Breast epithelium (tissue), 4 donors: ENCODE data around the gene RNF11. TPM values are rescaled to one million over a fixed set of nuclear protein-coding genes. Genes with fewer than 3 reads are reported as not detected.

Source experiments
- DNase-seq, 2 donors: peaks; one replicate each; pipeline ENCODE4 v3.0.0-alpha.2; 2019; ENCODE audit warnings: low spot score in 2 of 2
- H3K27ac ChIP-seq, 2 donors: fragments of 200-600 bp; sonication (generic) in 1 of 2; one replicate each; pipeline ENCODE4 v1.5.1; 2016 to 2019; ENCODE audit warnings: mild to moderate bottlenecking in 1 of 2
- H3K27me3 ChIP-seq, 2 donors: fragments of 200-600 bp; sonication (generic) in 1 of 2; one replicate each; pipeline versions ENCODE4 v1.5.1 to v1.6.0; 2017 to 2019; ENCODE audit warnings: control low read depth in 1 of 2, mild to moderate bottlenecking in 1 of 2
- H3K36me3 ChIP-seq: fragments of 200-600 bp; one replicate; pipeline ENCODE4 v1.5.1; 2019
- H3K4me1 ChIP-seq, 2 donors: fragments of 200-600 bp; sonication (generic); one replicate each; pipeline ENCODE4 v1.5.1; 2016 to 2019; ENCODE audit warnings: control low read depth in 1 of 2
- H3K4me3 ChIP-seq, 3 donors: fragments of 200-600 bp; sonication (generic); 1 replicate in 2 of 3; 2 replicates in 1 of 3; pipeline ENCODE4 v1.5.1; 2016 to 2019; ENCODE audit warnings: mild to moderate bottlenecking in 3 of 3, moderate library complexity in 2 of 3
- H3K9me3 ChIP-seq, 2 donors: fragments of 200-600 bp; sonication (generic) in 1 of 2; one replicate each; pipeline ENCODE4 v1.5.1; 2016 to 2019; ENCODE audit warnings: control low read depth in 1 of 2
- POLR2A ChIP-seq: fragments of 450-650 bp; IDR thresholded peaks from one replicate; pipeline ENCODE4 v1.6.1; 2016; ENCODE audit warnings: antibody characterized with exemption, mild to moderate bottlenecking, moderate library complexity
- POLR2AphosphoS5 ChIP-seq, 3 donors: sonication (generic); formaldehyde crosslinking; IDR thresholded peaks; one replicate each; pipeline ENCODE4 v1.6.1; 2017; ENCODE audit warnings: antibody characterized with exemption in 3 of 3
- intact Hi-C: fragments of 100-400 bp; cut with DNase I; formaldehyde crosslinking; loops from one replicate; pipeline ENCODE4 v1.15.1; 2023; ENCODE audit warnings: low total_unique reads
- total RNA-seq, 3 donors: library from RNA; depleted of rRNA; stranded (reverse); fragments of >200 nt; gene quantifications; one replicate each; pipeline ENCODE4 v1.1.0, GENCODE V29; 2016
- TF ChIP-seq, protein P1 (sequence below), 3 donors: fragments of 450-650 bp; IDR thresholded peaks; one replicate each; pipeline ENCODE4 v1.5.1; 2016 to 2017; ENCODE audit warnings: antibody characterized with exemption in 3 of 3, mild to moderate bottlenecking in 3 of 3, moderate library complexity in 3 of 3

Gene RNF11
- total RNA-seq, 3 donors from 2014 or later: 96.0 to 100 (median 96.9) TPM

DNA sequence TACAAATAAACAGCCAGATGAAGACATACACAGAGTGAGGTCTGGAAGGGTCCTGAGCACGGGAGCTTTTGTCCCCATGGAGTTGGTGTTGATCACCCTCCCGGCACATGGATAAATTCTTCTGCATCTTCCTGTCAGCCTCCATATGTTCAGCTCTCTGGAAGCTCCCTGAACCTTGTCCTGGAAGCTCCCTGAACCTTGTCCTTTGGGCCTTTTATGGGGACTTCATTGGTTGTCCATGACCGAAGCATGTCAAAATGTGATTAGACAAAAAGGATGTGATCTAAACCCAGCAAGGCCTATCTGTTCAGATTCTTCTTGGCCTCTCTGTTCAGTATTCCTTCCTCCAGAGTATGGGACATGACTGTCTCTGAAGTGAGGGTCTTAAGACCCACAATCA, 25.4 kb upstream of the RNF11 start:
- no peak for DNase-seq
- Histone ChIP-seq H3K36me3 (no peaks in the 10 kb centered on the region), H3K4me1 (no peaks in the 10 kb centered on the region), H3K4me3 (no peak overlapping the region), H3K27ac (no peak overlapping the region), H3K27me3 (no peaks in the 10 kb centered on the region), H3K9me3 (no peaks in the 10 kb centered on the region)
- TF ChIP-seq POLR2A (no peak), POLR2AphosphoS5 (IDR thresholded peaks at IDR 0.05) (no peak)
- TF ChIP-seq, protein P1, sequence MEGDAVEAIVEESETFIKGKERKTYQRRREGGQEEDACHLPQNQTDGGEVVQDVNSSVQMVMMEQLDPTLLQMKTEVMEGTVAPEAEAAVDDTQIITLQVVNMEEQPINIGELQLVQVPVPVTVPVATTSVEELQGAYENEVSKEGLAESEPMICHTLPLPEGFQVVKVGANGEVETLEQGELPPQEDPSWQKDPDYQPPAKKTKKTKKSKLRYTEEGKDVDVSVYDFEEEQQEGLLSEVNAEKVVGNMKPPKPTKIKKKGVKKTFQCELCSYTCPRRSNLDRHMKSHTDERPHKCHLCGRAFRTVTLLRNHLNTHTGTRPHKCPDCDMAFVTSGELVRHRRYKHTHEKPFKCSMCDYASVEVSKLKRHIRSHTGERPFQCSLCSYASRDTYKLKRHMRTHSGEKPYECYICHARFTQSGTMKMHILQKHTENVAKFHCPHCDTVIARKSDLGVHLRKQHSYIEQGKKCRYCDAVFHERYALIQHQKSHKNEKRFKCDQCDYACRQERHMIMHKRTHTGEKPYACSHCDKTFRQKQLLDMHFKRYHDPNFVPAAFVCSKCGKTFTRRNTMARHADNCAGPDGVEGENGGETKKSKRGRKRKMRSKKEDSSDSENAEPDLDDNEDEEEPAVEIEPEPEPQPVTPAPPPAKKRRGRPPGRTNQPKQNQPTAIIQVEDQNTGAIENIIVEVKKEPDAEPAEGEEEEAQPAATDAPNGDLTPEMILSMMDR (IDR thresholded peaks at IDR 0.05): no peak
- intact Hi-C loops: no loop called here

DNA sequence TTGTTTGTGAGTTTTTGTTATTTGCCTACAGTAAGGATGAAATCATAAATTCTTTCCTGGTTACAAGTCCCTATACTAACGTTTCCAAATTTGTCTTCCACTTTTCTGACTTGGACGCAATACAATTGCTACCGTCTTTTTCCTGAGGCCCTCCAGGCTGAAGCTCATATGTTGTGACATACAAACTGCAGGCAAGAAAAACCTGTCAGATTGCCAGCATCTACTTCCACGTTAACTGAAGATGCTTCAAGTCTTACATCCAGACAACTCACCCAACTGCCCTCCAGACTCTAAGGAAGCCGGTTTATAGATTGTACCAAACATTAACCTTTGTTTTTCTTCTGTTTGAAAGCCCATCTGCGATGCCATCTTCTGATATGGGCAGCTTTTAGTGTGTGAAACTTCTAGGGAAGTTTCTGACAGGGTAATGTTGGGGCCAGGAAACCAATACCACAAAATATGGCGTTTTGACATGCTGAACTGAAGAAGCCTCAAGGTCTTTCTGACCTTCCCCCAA, 21.4 kb upstream of the RNF11 start:
- intact Hi-C loops: no loop called here
- H3K9me3 ChIP-seq: no peaks in the 10 kb centered on the region
- H3K27me3 ChIP-seq: no peaks in the 10 kb centered on the region
- DNase-seq: no peak
- no peaks in the 10 kb centered on the region for H3K36me3 ChIP-seq
- TF ChIP-seq POLR2AphosphoS5 (IDR thresholded peaks at IDR 0.05): no peak
- no peak for TF ChIP-seq POLR2A
- TF ChIP-seq, protein P1 (IDR thresholded peaks at IDR 0.05): no peak
- H3K4me3 ChIP-seq: no peak overlapping the region
- no peak overlapping the region for H3K27ac ChIP-seq
- H3K4me1 ChIP-seq: no peaks in the 10 kb centered on the region

DNA sequence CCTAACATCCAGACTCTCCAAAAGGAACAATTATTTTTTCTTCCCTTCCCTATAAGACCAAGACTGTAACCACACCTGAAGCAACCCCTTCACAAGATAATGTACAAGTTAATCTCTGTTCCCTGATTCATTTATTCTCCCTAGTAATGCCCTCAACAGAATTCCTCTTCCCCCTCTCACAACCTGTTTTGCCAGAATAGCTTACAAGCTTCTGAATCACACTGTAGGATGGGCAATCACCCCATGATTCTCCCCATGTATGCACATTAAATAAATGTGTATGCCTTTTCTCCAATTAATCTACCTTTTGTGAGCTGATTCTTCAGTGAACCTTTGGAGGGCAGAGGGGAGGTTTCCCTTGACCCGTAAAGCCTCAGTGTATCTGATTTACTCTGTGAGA, 20.9 kb upstream of the RNF11 start:
- H3K27ac ChIP-seq: no peak overlapping the region
- no peak for DNase-seq
- intact Hi-C loops: no loop called here
- no peaks in the 10 kb centered on the region for H3K27me3 ChIP-seq
- no peak overlapping the region for H3K4me3 ChIP-seq
- H3K4me1 ChIP-seq: no peaks in the 10 kb centered on the region
- no peak for TF ChIP-seq POLR2AphosphoS5 (IDR thresholded peaks at IDR 0.05)
- no peak for TF ChIP-seq POLR2A
- TF ChIP-seq, protein P1 (IDR thresholded peaks at IDR 0.05): no peak
- no peaks in the 10 kb centered on the region for H3K36me3 ChIP-seq
- H3K9me3 ChIP-seq: no peaks in the 10 kb centered on the region

DNA sequence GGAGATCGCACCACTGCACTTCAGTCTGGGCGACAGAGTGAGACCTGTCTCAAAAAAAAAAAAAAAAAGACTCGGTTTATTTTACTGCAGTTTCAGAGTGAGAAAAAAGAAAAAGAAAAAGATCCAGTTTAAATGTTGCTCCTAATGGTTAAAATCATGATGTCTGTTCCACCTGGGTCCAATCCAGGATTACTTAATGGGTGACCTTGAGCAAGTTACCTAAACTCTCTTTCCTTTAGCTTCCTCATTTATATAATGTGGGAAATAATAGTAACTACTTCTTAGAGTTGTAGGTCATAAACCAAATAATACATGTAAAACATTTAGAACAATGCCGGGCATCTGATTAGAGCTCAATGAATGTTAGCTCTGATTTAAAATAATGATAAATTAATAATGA, 19.4 kb upstream of the RNF11 start:
- Histone ChIP-seq H3K9me3 (no peaks in the 10 kb centered on the region), H3K27ac (no peak overlapping the region), H3K27me3 (no peaks in the 10 kb centered on the region), H3K4me3 (no peak overlapping the region), H3K36me3 (no peaks in the 10 kb centered on the region), H3K4me1 (no peaks in the 10 kb centered on the region)
- intact Hi-C loops: no loop called here
- DNase-seq: no peak
- no peak for TF ChIP-seq POLR2AphosphoS5 (IDR thresholded peaks at IDR 0.05)
- TF ChIP-seq, protein P1 (IDR thresholded peaks at IDR 0.05): no peak
- no peak for TF ChIP-seq POLR2A

DNA sequence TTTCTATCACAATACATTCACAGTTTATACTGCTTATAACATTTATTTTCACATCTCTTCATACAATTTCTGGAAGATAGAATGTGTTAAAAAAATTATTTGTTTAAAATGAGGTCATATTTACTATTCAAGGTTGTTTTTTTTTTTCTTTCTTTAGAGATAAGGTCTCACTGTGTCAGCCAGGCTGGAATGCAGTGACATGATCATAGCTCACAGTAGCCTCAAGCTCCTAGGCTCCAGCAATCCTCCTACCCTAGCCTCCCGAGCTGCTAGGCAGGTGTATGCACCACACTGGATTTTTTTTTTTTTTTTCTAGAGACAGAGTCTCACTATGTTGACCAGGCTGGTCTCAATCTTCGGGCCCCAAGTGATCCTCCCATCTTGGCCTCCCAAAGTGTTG, 19.0 kb upstream of the RNF11 start:
- intact Hi-C loops: no loop called here

More for the DNA sequence above, 19.0 kb upstream of the RNF11 start:
- no peak for DNase-seq
- Histone ChIP-seq H3K27ac (no peak overlapping the region), H3K4me3 (no peak overlapping the region), H3K9me3 (no peaks in the 10 kb centered on the region), H3K4me1 (no peaks in the 10 kb centered on the region), H3K36me3 (no peaks in the 10 kb centered on the region), H3K27me3 (no peaks in the 10 kb centered on the region)
- TF ChIP-seq, protein P1 (IDR thresholded peaks at IDR 0.05): no peak
- no peak for TF ChIP-seq POLR2A
- no peak for TF ChIP-seq POLR2AphosphoS5 (IDR thresholded peaks at IDR 0.05)
